MM.1S (cell line): Measurements from ENCODE around the gene TFCP2L1.

ENCODE experiments used
- DNase-seq: peaks from one replicate; pipeline ENCODE4 v3.0.0-alpha.2; 2015
- H2AFZ ChIP-seq: fragments of 300-600 bp; sonication (generic); 2 replicates; pipeline ENCODE4 v1.6.0; 2016; ENCODE audit warnings: antibody characterized with exemption, low read length
- H3F3A ChIP-seq: fragments of 300-600 bp; sonication (generic); 2 replicates; pipeline ENCODE4 v1.6.1; 2016; ENCODE audit warnings: mild to moderate bottlenecking, antibody characterized with exemption, low read length, moderate library complexity, mixed read lengths; ENCODE audit not compliant: insufficient read depth
- H3K27ac ChIP-seq: fragments of 300-600 bp; sonication (generic); 2 replicates; pipeline ENCODE4 v1.5.1; 2016; ENCODE audit warnings: mild to moderate bottlenecking, low read length
- H3K27me3 ChIP-seq: fragments of 300-600 bp; sonication (generic); replicated peaks from 2 replicates; pipeline ENCODE4 v1.6.0; 2016; ENCODE audit warnings: low read length; ENCODE audit not compliant: insufficient read depth
- H3K36me3 ChIP-seq: fragments of 300-600 bp; sonication (generic); replicated peaks from 2 replicates; pipeline ENCODE4 v1.6.1; 2016; ENCODE audit warnings: mild to moderate bottlenecking, low read length, mixed read lengths; ENCODE audit not compliant: insufficient read depth
- H3K4me1 ChIP-seq: fragments of 300-600 bp; sonication (generic); 2 replicates; pipeline ENCODE4 v1.6.1; 2016; ENCODE audit warnings: low read length, mixed read lengths
- H3K4me2 ChIP-seq: fragments of 300-600 bp; sonication (generic); 2 replicates; pipeline ENCODE4 v1.6.0; 2016; ENCODE audit warnings: low read depth, low read length
- H3K4me3 ChIP-seq: fragments of 300-600 bp; sonication (generic); 2 replicates; pipeline ENCODE4 v1.5.1; 2016; ENCODE audit warnings: low read length, mixed read lengths
- H3K79me2 ChIP-seq: fragments of 300-600 bp; sonication (generic); 2 replicates; pipeline ENCODE4 v1.6.1; 2016; ENCODE audit warnings: mixed run types, low read length, mixed read lengths
- H3K9ac ChIP-seq: fragments of 300-600 bp; sonication (generic); 2 replicates; pipeline ENCODE4 v1.6.1; 2016; ENCODE audit warnings: low read length, mixed read lengths
- H3K9me2 ChIP-seq: fragments of 300-600 bp; sonication (generic); replicated peaks from 2 replicates; pipeline ENCODE4 v1.6.1; 2016; ENCODE audit warnings: mild to moderate bottlenecking, low read length, mixed read lengths; ENCODE audit not compliant: insufficient read depth
- H3K9me3 ChIP-seq: fragments of 300-600 bp; sonication (generic); replicated peaks from 2 replicates; pipeline ENCODE4 v1.6.1; 2016; ENCODE audit warnings: mild to moderate bottlenecking, low read length, mixed read lengths; ENCODE audit not compliant: insufficient read depth
- H4K20me1 ChIP-seq: fragments of 300-600 bp; sonication (generic); 2 replicates; pipeline ENCODE4 v1.6.1; 2016; ENCODE audit warnings: mild to moderate bottlenecking, low read length, moderate library complexity, mixed read lengths; ENCODE audit not compliant: insufficient read depth
- CTCF ChIP-seq: fragments of 300-600 bp; sonication (generic); IDR thresholded peaks from 2 replicates; pipeline ENCODE4 v1.5.1; 2016; ENCODE audit warnings: antibody characterized with exemption, low read length, mixed read lengths
- EZH2 ChIP-seq: fragments of 300-600 bp; sonication (generic); optimal IDR thresholded peaks from 2 replicates; pipeline ENCODE3; 2017; ENCODE audit warnings: low read depth, mild to moderate bottlenecking, antibody characterized with exemption, low read length, mixed read lengths
- EZH2phosphoT487 ChIP-seq: fragments of 300-600 bp; sonication (generic); IDR thresholded peaks from 2 replicates; pipeline ENCODE4 v1.6.1; 2018; ENCODE audit warnings: antibody characterized with exemption, low read length

Gene TFCP2L1

GRCh38 chr2:121236101-121236640, 48.8 kb downstream of the TFCP2L1 start:
- Histone ChIP-seq H3K9ac (no peak overlapping the region), H3K4me1 (no peaks in the 10 kb centered on the region), H2AFZ (no peak overlapping the region), H4K20me1 (no peaks in the 10 kb centered on the region), H3K4me3 (no peak overlapping the region), H3K9me3 (no peaks in the 10 kb centered on the region), H3K4me2 (no peak overlapping the region), H3K27me3 (no peaks in the 10 kb centered on the region), H3K79me2 (no peaks in the 10 kb centered on the region), H3F3A (no peaks in the 10 kb centered on the region), H3K27ac (no peak overlapping the region), H3K36me3 (no peaks in the 10 kb centered on the region), H3K9me2 (no peaks in the 10 kb centered on the region)
- no peak for TF ChIP-seq CTCF
- TF ChIP-seq EZH2phosphoT487 = no peak
- no peak for TF ChIP-seq EZH2
- DNase-seq = no peak

GRCh38 chr2:121235542-121235941, 49.5 kb downstream of the TFCP2L1 start:
- TF ChIP-seq EZH2 (no peak), EZH2phosphoT487 (no peak), CTCF (no peak)
- no peak overlapping the region for H2AFZ ChIP-seq
- H3K9me2 ChIP-seq = no peaks in the 10 kb centered on the region
- no peaks in the 10 kb centered on the region for H3K36me3 ChIP-seq
- no peaks in the 10 kb centered on the region for H3K4me1 ChIP-seq
- no peak overlapping the region for H3K9ac ChIP-seq
- H3K4me3 ChIP-seq = no peak overlapping the region
- no peak for DNase-seq
- no peak overlapping the region for H3K27ac ChIP-seq
- no peaks in the 10 kb centered on the region for H3K9me3 ChIP-seq
- no peaks in the 10 kb centered on the region for H3K27me3 ChIP-seq
- no peaks in the 10 kb centered on the region for H4K20me1 ChIP-seq
- H3K4me2 ChIP-seq = no peak overlapping the region
- no peaks in the 10 kb centered on the region for H3K79me2 ChIP-seq
- H3F3A ChIP-seq = no peaks in the 10 kb centered on the region

GRCh38 chr2:121234791-121235190, 50.2 kb downstream of the TFCP2L1 start:
- H3K9me3 ChIP-seq = no peaks in the 10 kb centered on the region
- H3K79me2 ChIP-seq = no peaks in the 10 kb centered on the region
- no peak overlapping the region for H3K4me2 ChIP-seq
- no peak overlapping the region for H2AFZ ChIP-seq
- H3K9ac ChIP-seq = no peak overlapping the region
- no peaks in the 10 kb centered on the region for H3K9me2 ChIP-seq
- H3K4me1 ChIP-seq = no peaks in the 10 kb centered on the region
- no peak overlapping the region for H3K4me3 ChIP-seq
- no peaks in the 10 kb centered on the region for H4K20me1 ChIP-seq
- no peak for DNase-seq
- no peak overlapping the region for H3K27ac ChIP-seq
- TF ChIP-seq EZH2 (no peak), EZH2phosphoT487 (no peak), CTCF (no peak)
- H3K27me3 ChIP-seq = no peaks in the 10 kb centered on the region
- H3K36me3 ChIP-seq = no peaks in the 10 kb centered on the region
- no peaks in the 10 kb centered on the region for H3F3A ChIP-seq
